ENCODE measurements around the gene MCF2L2.
A peak's percentile ranks its signal among the peaks of the same experiment; 100 is the strongest.
"Not testable (repeated sequence)": the region's sequence is repeated elsewhere in the genome, so short reads cannot be mapped to it uniquely, and the experiment has no call there.

Gene MCF2L2, protein sequence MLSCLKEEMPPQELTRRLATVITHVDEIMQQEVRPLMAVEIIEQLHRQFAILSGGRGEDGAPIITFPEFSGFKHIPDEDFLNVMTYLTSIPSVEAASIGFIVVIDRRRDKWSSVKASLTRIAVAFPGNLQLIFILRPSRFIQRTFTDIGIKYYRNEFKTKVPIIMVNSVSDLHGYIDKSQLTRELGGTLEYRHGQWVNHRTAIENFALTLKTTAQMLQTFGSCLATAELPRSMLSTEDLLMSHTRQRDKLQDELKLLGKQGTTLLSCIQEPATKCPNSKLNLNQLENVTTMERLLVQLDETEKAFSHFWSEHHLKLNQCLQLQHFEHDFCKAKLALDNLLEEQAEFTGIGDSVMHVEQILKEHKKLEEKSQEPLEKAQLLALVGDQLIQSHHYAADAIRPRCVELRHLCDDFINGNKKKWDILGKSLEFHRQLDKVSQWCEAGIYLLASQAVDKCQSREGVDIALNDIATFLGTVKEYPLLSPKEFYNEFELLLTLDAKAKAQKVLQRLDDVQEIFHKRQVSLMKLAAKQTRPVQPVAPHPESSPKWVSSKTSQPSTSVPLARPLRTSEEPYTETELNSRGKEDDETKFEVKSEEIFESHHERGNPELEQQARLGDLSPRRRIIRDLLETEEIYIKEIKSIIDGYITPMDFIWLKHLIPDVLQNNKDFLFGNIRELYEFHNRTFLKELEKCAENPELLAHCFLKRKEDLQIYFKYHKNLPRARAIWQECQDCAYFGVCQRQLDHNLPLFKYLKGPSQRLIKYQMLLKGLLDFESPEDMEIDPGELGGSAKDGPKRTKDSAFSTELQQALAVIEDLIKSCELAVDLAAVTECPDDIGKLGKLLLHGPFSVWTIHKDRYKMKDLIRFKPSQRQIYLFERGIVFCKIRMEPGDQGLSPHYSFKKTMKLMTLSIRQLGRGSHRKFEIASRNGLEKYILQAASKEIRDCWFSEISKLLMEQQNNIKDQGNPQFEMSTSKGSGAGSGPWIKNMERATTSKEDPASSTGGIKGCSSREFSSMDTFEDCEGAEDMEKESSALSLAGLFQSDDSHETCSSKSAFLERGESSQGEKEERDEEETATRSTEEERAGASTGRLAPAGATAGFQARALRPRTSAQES

GRCh38 chr3:183428447-183429211 lies at the start of gene MCF2L2:
MCF2L2 (minus strand) TSS chr3:183428619; CDS start chr3:183427977, 642 bp downstream.
- no peaks in the 10 kb centered on the region for H3K9me3 ChIP-seq (ENCODE audit: control insufficient read depth in 2 of 2, low read length in 2 of 2)
- peaks cover 24 to 32% of the 10 kb centered on the region in 2 donors for H3K27me3 ChIP-seq (ENCODE audit: control insufficient read depth in 1 of 2, insufficient read depth in 2 of 2, low read length in 2 of 2)
- H3K4me1 ChIP-seq (ENCODE audit: control insufficient read depth, insufficient read depth, low read length), result peaks cover 14% of the 10 kb centered on the region
- H3K27ac ChIP-seq (ENCODE audit: low read length), result no peak within 1 kb of the TSS
- H3K9ac ChIP-seq (ENCODE audit: low read length in 2 of 2), result peak within 1 kb of the TSS; percentile 19 to 36
- no peaks in the 10 kb centered on the region for H3K36me3 ChIP-seq (ENCODE audit: control insufficient read depth in 2 of 2, insufficient read depth in 2 of 2, low read length in 2 of 2)
- H3K4me3 ChIP-seq (ENCODE audit: low read length in 2 of 2), result peak within 1 kb of the TSS; percentile 75 to 78

DNA sequence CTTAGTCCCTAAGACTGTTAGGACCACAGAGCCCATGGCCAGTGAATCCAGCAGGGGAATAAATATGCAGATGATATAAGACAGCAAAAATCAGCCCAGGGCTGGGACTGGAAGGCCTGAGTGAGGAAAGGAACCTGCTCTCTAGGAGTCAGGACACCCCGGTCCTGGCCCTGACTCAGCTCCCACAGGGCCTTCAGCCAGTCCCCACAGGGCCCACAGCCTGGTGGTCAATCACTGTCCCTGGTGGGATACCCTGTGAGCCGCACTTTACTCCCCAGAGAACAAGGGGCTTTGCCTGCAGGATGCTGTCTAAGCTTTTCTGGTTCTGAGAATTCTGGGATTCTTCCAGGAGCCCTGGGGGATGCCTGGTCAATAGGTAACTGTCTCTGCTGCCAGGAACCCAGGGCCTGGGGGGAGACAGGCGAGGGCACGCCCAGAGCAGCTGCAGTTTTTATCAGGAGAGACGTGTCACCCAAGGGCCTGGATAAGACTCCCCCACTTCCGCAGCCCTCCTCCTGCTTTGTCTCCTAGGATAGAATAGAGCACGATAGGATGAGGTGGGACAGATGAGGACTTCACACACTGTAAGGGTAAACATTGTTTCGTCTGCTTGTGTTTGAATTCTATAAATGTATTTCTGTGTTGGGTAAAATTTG lies 49.5 kb upstream of the MCF2L2 start:
- Histone ChIP-seq H3K9ac (ENCODE audit: low read length in 2 of 2) (no peak overlapping the region), H3K4me1 (ENCODE audit: control insufficient read depth, insufficient read depth, low read length) (no peaks in the 10 kb centered on the region), H3K27me3 (ENCODE audit: control insufficient read depth in 1 of 2, insufficient read depth in 2 of 2, low read length in 2 of 2) (no peaks in the 10 kb centered on the region), H3K9me3 (ENCODE audit: control insufficient read depth in 2 of 2, low read length in 2 of 2) (no peaks in the 10 kb centered on the region), H3K27ac (ENCODE audit: low read length) (no peak overlapping the region), H3K36me3 (ENCODE audit: control insufficient read depth in 2 of 2, insufficient read depth in 2 of 2, low read length in 2 of 2) (no peaks in the 10 kb centered on the region), H3K4me3 (ENCODE audit: low read length in 2 of 2) (no peak overlapping the region)

- H3K36me3 ChIP-seq (ENCODE audit: control insufficient read depth in 2 of 2, insufficient read depth in 2 of 2, low read length in 2 of 2); H3K4me3 ChIP-seq (ENCODE audit: low read length in 2 of 2); H3K27me3 ChIP-seq (ENCODE audit: control insufficient read depth in 1 of 2, insufficient read depth in 2 of 2, low read length in 2 of 2); H3K4me1 ChIP-seq (ENCODE audit: control insufficient read depth, insufficient read depth, low read length); H3K9me3 ChIP-seq (ENCODE audit: control insufficient read depth in 2 of 2, low read length in 2 of 2); H3K27ac ChIP-seq (ENCODE audit: low read length); H3K9ac ChIP-seq (ENCODE audit: low read length in 2 of 2): not testable (repeated sequence)
These were observed 47.3 kb upstream of the MCF2L2 start for GRCh38 chr3:183475764-183476162.

DNA sequence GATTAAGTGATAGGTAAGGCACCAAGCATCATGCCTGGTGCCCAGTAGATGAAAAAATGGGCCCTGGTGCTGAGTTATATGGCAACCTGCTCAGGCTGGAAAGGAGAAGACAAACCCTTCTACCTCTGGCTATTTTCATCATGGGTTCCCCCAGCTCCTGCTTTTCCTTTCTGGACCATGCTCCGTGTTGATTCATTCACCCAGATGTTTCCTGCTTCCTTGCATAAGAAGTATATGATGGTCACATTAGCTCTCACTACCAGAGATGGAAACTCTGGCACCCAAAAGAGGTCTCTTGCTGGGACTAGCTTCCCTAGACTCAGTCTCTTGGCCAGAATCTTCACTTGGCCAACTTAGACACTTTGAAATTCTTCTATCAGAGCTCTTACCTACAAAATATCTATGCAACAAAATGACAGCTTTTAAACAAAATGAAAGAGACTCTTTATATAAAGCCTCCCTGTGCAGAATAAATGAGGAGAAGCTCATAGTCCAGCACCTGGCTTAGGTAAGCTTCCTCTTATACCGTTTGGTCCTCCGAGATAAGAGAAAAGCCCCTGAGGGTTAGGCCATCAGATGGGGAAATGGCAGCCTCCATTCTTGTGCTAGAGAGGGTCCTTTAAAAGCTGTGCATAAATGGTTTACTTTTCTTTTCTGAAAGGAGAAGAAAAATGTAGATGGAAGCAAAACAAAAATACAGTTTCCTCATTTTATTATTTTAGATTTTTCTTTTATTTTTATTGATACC lies 46.8 kb upstream of the MCF2L2 start:
- Histone ChIP-seq H3K27me3 (ENCODE audit: control insufficient read depth in 1 of 2, insufficient read depth in 2 of 2, low read length in 2 of 2) (no peaks in the 10 kb centered on the region), H3K4me3 (ENCODE audit: low read length in 2 of 2) (no peak overlapping the region), H3K9ac (ENCODE audit: low read length in 2 of 2) (no peak overlapping the region), H3K36me3 (ENCODE audit: control insufficient read depth in 2 of 2, insufficient read depth in 2 of 2, low read length in 2 of 2) (no peaks in the 10 kb centered on the region), H3K9me3 (ENCODE audit: control insufficient read depth in 2 of 2, low read length in 2 of 2) (no peaks in the 10 kb centered on the region), H3K27ac (ENCODE audit: low read length) (no peak overlapping the region), H3K4me1 (ENCODE audit: control insufficient read depth, insufficient read depth, low read length) (no peaks in the 10 kb centered on the region)

DNA sequence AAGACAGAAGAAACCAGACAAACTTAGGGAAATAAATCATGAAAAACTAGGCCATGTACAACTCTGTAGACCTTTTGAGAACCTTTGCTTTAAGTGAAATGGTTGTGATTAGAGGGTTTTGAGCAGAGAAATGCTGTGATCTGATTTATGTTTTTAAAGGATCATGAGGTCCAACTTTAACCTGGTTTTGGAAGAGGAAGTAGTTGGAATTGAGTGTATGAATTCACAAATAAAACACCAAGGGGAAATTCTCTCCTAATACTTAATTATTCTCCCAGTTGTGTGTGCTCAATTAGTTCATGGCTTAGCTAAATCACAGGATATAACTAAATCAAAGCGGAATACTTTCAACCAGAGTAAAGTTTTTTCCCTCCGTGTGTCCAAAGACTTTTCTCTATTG lies 45.5 kb upstream of the MCF2L2 start:
- no peaks in the 10 kb centered on the region for H3K9me3 ChIP-seq (ENCODE audit: control insufficient read depth in 2 of 2, low read length in 2 of 2)
- no peaks in the 10 kb centered on the region for H3K4me1 ChIP-seq (ENCODE audit: control insufficient read depth, insufficient read depth, low read length)
- no peak overlapping the region for H3K9ac ChIP-seq (ENCODE audit: low read length in 2 of 2)
- H3K27me3 ChIP-seq (ENCODE audit: control insufficient read depth in 1 of 2, insufficient read depth in 2 of 2, low read length in 2 of 2), result no peaks in the 10 kb centered on the region
- no peaks in the 10 kb centered on the region for H3K36me3 ChIP-seq (ENCODE audit: control insufficient read depth in 2 of 2, insufficient read depth in 2 of 2, low read length in 2 of 2)
- no peak overlapping the region for H3K27ac ChIP-seq (ENCODE audit: low read length)
- H3K4me3 ChIP-seq (ENCODE audit: low read length in 2 of 2), result no peak overlapping the region

DNA sequence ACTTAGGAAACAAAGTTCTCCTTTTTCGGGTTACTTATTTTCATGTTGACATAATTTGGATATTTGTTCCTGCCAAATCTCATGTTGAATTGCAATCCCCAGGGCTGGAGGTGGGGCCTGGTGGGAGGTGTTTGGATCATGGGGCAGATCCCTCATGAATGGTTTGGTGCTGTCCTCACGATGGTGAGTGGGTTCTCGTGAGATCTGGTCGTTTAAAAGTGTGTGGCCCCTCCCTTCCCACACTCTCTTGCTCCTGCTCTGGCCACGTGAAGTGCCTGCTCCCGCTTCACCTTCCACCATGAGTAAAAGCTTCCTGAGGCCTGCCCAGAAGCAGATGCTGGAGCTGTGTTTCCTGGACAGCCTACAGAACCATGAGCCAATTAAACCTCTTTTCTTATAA lies 43.7 kb upstream of the MCF2L2 start:
- H3K9me3 ChIP-seq (ENCODE audit: control insufficient read depth in 2 of 2, low read length in 2 of 2), result no peaks in the 10 kb centered on the region
- H3K4me3 ChIP-seq (ENCODE audit: low read length in 2 of 2), result no peak overlapping the region
- no peaks in the 10 kb centered on the region for H3K27me3 ChIP-seq (ENCODE audit: control insufficient read depth in 1 of 2, insufficient read depth in 2 of 2, low read length in 2 of 2)
- H3K36me3 ChIP-seq (ENCODE audit: control insufficient read depth in 2 of 2, insufficient read depth in 2 of 2, low read length in 2 of 2), result no peaks in the 10 kb centered on the region
- no peaks in the 10 kb centered on the region for H3K4me1 ChIP-seq (ENCODE audit: control insufficient read depth, insufficient read depth, low read length)
- H3K9ac ChIP-seq (ENCODE audit: low read length in 2 of 2), result no peak overlapping the region
- H3K27ac ChIP-seq (ENCODE audit: low read length), result no peak overlapping the region

GRCh38 chr3:183468424-183468823 lies 40.0 kb upstream of the MCF2L2 start:
- Histone ChIP-seq H3K4me1 (ENCODE audit: control insufficient read depth, insufficient read depth, low read length) (no peaks in the 10 kb centered on the region), H3K27me3 (ENCODE audit: control insufficient read depth in 1 of 2, insufficient read depth in 2 of 2, low read length in 2 of 2) (no peaks in the 10 kb centered on the region), H3K9me3 (ENCODE audit: control insufficient read depth in 2 of 2, low read length in 2 of 2) (no peaks in the 10 kb centered on the region), H3K36me3 (ENCODE audit: control insufficient read depth in 2 of 2, insufficient read depth in 2 of 2, low read length in 2 of 2) (no peaks in the 10 kb centered on the region), H3K4me3 (ENCODE audit: low read length in 2 of 2) (no peak overlapping the region), H3K9ac (ENCODE audit: low read length in 2 of 2) (no peak overlapping the region), H3K27ac (ENCODE audit: low read length) (no peak overlapping the region)

GRCh38 chr3:183466575-183466974 lies 38.2 kb upstream of the MCF2L2 start:
- Histone ChIP-seq H3K27ac (ENCODE audit: low read length) (no peak overlapping the region), H3K4me3 (ENCODE audit: low read length in 2 of 2) (no peak overlapping the region), H3K9ac (ENCODE audit: low read length in 2 of 2) (no peak overlapping the region), H3K9me3 (ENCODE audit: control insufficient read depth in 2 of 2, low read length in 2 of 2) (no peaks in the 10 kb centered on the region), H3K4me1 (ENCODE audit: control insufficient read depth, insufficient read depth, low read length) (no peaks in the 10 kb centered on the region), H3K36me3 (ENCODE audit: control insufficient read depth in 2 of 2, insufficient read depth in 2 of 2, low read length in 2 of 2) (no peaks in the 10 kb centered on the region), H3K27me3 (ENCODE audit: control insufficient read depth in 1 of 2, insufficient read depth in 2 of 2, low read length in 2 of 2) (no peaks in the 10 kb centered on the region)

DNA sequence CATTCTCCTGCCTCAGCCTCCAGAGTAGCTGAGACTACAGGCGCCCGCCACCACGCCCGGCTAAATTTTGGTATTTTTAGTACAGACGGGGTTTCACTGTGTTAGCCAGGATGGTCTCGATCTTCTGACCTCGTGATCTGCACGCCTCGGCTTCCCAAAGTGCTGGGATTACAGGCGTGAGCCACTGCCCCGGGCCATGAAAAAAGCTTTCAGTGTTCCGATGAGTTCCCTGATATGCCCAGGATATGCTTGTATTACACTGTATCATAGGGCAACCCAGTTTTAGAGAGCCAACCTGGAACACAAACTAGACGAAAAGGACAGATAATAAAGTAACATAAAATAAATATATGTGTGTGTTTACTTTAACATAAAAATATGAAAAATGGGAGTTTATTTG lies 37.3 kb upstream of the MCF2L2 start:
- H3K27me3 ChIP-seq (ENCODE audit: control insufficient read depth in 1 of 2, insufficient read depth in 2 of 2, low read length in 2 of 2); H3K27ac ChIP-seq (ENCODE audit: low read length); H3K9me3 ChIP-seq (ENCODE audit: control insufficient read depth in 2 of 2, low read length in 2 of 2); H3K36me3 ChIP-seq (ENCODE audit: control insufficient read depth in 2 of 2, insufficient read depth in 2 of 2, low read length in 2 of 2); H3K9ac ChIP-seq (ENCODE audit: low read length in 2 of 2); H3K4me3 ChIP-seq (ENCODE audit: low read length in 2 of 2); H3K4me1 ChIP-seq (ENCODE audit: control insufficient read depth, insufficient read depth, low read length): not testable (repeated sequence)

Measured in stomach smooth muscle (tissue), 2 donors.